ENCODE data around the gene MLEC.

- TF ChIP-seq POLR2A (IDR thresholded peaks at IDR 0.05; ENCODE audit: low read depth, low read length) (no peak), POLR2AphosphoS5 (IDR thresholded peaks at IDR 0.05; ENCODE audit: low read depth, low read length) (no peak)
These were observed 6.9 kb downstream of the MLEC start for GRCh38 chr12:120693848-120694247.
